SKM-1 treated with dmso at 0.1 percent for 144 hours (cell line): Measurements from ENCODE around the gene WDR27.
A peak's percentile ranks its signal among the peaks of the same experiment; 100 is the strongest.

ENCODE experiments used
- DNase-seq: peaks from one replicate; lab custom pipeline; 2025; ENCODE audit not compliant: unreplicated experiment; lab: John Stamatoyannopoulos, UW

WDR27 gene

DNA sequence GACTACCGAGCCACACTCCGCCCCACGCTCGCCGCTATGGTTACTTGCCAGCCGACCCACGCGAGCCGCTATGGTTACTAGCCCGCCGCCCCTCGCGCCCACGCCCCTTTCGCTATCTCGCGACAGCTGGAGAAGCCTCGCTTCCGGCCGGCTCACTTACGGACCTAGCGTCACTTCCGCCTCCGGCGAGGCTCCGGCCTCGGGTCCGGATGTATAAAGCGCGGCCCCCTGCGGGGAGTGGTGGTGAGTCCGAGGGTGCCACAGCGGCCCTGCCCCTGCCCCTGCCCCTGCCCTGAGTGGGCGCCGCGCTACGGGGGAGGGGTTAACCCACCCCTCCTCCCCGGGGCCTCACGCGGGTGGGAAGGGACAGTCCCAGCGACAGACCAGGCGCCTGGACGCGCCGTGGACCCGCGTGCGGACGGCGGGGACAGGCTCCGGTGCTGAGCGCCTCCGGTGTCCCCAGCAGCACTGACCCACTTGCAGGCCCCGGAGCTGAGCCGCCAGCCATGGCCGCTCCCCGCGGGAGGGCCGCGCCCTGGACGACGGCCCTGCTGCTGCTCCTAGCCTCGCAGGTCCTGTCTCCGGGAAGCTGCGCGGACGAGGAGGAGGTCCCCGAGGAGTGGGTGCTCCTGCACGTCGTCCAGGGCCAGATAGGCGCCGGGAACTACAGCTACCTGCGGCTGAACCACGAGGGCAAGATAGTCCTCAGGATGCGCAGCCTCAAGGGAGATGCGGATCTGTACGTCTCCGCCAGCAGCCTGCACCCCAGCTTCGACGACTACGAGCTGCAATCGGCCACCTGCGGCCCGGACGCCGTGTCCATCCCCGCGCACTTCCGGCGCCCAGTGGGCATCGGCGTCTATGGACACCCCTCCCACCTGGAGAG is at the start of gene WDR27, which contains the start of gene C6orf120:
WDR27 (minus strand) TSS at position 76 of the 886 bp plus-strand sequence. CDS start 13,024 bp downstream, outside the sequence.
C6orf120 (plus strand) TSS at position 173 of the 886 bp plus-strand sequence; CDS start at position 507, 334 bp downstream.
- DNase-seq: peak; percentile 91

DNA sequence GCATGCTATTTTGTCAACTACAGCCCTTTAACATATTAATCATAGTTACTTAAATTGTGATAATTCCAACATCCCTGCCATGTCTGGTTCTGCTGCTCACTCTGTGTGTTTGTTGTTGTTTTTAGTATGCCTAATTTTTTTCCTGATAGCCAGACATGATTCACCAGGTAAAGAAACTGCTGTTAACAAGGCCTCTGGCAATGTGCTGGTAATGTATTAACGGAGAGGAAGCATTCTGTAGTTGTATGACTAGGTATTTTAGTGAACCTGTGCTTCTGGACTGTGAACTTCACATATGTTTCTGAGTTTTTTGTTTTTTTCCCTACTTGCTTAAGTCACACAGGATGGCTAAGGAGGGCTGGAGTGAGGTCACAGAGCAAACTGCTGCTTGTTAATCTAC is 44.7 kb upstream of the WDR27 start:
- no peak for DNase-seq

DNA sequence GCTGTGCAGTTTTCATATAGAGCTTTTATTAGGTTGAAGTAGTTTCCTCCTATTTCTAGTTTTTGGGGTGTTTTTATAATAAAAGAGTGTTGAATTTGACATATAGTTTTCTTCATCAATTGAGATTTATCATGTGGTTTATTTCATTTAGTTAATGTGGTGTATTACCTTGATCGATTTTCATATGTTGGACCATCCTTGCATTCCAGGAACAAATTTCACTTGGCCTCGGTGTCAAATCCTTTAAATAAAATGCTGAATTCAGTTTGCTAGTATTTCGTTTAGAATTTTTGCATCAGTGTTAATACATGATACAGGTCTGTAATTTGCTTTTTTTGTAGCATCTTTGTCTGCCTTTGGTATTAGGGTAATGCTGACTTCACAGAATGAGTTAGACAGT is 43.6 kb upstream of the WDR27 start:
- DNase-seq: no peak

DNA sequence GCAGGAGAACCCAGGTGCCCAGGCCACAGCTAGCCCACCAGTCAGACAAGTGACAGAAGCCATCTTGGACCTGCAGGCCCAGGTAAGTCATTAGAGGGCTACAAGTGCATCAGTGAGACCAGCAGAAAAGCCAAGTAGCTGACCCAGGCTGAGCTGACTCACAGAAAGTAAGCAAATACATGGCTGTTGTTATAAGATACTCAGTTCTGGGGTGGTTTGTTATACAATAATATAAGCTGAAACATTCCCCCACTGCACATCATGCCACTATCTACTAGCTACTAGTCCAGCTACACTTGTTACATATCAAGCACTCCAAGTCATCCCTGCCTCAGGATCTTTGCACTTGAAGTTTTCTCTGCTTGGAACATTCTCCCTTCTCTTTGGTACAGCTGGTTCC is 39.5 kb upstream of the WDR27 start:
- DNase-seq: no peak

DNA sequence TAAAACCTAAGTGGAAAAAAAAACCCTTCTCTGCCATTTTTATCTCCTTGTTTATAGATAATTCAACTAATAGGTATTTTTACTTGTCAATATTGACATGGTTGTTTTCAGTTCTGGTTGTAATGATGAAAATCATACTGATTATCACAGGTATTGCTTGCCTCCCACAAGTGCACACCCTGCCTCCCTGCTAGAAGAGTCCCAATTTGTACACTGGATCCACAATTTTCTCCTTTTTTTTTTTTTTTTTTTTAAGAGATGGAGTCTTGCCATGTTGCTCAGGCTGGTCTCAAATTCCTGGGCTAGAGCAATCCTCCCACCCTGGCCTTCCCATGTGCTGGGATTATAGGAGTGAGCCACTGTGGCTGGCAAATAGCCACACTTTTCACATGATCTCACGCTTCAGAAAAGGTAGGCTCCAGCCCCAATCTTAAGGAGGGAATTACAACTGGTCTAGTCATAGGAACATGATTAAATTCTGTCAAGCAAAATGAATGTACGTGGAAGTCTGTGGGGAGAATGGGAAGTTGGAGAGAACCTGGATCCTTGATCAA is 37.2 kb upstream of the WDR27 start:
- no peak for DNase-seq

DNA sequence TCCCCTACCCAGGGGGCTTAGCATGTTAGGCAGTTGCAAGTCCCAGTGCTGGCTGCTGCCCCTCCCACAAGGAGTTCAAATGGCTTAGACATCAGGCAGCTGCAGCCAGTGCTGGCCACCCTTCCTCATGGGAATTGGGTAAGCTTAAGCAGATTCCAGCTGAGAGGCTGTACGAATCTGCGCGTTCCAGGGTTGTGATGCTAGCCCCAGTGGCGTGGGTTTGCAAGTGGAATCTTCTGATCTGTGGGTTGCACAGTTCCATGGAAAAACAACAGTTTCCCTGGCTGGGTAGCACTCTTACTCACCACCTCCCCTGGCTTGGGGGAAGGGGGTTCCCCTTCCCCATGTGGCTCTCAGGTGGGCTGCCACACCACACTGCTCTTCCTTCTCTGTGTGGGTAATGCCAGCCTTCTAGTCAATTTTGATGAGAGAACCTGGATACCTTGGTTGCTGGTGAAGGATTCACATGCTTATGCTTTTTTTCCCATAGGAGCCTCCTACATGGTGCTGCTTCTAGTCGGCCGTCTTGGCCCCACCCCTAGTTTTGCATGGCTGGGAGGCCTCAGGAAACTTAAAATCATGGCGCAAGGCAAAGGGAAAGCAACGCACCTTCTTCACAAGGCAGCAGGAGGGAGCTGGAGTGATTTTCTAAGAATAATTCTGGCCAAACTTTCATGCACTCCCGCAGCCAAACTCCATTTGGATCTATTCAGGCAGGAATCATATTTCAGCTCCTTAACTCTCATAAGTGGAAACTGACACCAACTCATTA is 36.6 kb upstream of the WDR27 start:
- DNase-seq: no peak

DNA sequence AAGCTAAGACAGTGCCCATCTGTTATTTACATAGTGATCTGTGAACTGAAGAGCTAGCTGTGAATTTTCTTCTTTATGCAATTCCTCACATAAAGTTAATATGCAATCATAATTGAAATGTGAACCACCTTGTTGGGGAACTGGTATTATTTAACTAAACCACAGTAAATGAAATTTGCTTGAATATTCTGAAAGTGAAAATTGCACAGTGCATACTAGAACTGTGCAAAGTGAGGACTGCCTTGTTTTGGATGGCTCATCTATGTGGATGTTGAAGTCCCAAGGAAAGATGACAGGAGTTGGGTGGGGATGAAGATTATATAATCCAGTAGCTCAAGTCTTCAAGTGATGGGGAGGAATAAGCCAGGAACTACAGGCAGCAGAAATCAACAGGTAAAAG is 28.1 kb upstream of the WDR27 start:
- no peak for DNase-seq

DNA sequence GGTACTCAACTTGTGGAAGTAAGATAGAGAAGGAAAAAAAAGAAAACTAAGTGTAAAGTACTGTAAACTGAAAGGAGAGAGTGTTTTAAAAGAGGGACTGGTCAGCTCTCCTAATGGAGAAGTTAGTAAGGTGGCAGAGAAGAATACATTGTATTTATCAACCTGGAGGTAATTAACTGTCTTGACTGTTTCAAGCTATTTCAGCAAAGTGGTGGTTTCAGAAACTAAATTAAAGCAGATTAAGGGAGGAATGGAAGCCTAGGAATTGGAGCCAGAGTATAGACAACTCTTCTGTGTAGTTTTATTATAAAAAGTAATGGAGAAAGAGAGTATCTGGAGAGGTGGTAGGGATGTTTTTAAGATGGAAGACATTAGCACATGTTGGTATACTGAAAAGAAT is 25.1 kb upstream of the WDR27 start:
- DNase-seq: no peak

DNA sequence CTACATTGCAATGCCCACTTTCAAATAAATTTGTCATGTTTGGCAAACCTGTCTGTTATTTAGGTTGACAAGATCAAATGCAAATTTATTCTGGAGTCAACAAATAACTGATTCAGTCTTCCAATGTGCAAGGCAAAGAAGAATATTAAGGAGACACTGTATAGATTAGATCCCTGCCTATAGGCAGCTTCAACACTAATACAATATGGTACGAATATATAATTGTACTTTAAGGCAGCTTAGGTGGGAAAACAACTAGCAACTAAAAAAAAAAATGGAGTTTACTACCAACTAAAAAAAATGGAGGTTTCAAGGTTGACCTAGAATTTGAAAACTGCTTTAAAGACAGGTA is 24.2 kb upstream of the WDR27 start:
- no peak for DNase-seq

DNA sequence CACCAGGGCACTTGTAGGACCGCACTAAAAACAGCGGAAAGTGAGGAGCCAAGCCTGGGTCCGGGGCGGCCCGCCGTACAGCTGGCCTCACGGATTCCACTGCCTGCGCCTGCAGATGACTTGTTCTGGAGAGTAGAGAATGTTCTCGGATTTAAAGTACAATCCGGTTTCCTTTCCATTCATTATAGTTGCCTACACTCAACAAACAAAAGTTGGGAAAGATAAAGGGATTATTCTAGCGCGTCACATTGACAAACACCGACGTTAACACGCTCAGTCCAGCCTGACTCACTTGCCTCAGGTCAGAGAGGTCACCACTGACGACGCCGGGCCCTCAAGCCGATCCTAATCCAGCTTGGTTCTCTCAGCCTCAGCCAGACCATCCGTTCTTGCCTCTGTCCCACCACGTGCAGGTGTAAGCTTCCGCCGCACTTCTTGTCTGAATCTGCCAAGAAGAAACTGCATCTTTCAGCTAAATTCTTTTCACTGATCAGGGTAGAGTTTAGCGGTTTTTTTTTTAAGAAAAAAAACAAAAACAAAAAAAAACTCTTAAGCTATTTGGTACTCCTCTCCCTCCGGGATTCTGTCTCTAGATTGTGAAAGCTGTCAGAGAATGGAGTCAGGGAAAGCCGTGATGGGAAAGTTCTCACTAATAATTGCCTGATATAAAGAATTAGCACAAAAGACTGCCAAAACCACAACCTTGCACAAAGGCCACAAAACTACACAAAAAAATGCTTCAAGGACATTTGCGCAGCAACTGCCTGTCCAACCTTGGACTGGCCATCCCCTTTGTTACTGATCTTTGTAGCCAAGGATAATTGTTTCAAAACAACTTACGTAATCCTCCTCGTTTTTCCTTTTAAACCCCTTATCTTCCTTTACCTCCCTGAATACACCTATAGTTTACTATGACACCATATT is 23.6 kb upstream of the WDR27 start:
- peak; percentile 31 for DNase-seq

DNA sequence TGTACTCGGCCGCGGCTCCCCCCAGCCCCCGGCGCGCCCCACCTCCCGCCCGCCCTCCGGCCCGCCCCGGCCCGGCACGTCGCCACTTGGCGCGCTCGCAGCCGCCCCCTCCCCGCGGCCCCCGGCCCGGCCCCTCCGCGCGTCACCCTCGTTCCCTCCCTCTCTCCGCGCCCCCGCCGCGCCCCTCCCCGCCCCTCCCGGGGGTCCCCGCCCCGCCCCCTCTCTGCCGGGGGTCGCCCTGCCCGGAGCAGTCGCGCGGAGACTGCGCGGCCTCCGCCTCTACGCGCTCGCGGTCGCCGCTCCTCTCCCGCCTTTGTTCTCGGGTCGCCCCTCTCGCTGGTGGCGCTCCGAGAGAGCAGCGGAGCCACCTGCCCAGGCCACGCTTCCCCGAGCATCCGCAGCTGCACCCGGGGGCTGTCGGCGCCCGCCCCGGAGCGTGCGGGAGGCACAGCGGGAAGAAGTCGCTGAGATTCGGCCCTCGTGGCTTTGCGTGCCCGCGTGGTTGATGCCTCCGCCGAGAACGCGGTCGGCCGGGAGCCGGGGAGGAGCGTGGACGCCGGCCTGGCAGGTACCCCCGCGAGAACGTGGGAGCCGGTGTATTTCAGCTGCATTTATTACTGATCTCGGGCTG is 22.8 kb upstream of the WDR27 start, which contains the start of gene PHF10:
PHF10 (minus strand) TSS at position 7 of the 631 bp plus-strand sequence. CDS start 569 bp downstream, outside the sequence.
- peak; percentile 48 for DNase-seq

DNA sequence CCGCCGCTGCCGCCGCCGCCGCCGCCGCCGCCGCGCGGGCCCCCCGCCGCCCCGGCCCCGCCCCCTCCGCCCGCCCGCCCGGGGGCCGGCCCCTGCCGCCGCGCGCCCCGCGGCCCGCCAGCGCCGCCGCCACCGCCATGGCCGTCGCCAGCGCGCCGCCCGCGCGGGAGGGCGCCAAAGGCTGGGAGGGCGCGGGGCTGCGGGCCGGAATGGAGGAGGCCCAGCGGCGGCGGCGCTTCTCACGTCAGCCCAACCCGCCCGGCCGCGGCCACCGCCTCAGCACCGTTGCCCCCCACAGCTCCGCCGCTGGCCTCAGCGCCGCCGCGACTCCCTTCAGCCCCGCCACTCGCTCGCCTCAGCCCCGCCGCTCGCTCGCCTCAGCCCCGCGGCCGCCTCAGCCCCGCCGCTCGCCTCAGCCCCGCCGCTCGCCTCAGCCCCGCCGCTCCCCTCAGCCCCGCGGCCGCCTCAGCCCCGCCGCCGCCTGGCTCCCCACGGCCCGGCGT is 22.2 kb upstream of the WDR27 start:
- DNase-seq: peak; percentile 48

DNA sequence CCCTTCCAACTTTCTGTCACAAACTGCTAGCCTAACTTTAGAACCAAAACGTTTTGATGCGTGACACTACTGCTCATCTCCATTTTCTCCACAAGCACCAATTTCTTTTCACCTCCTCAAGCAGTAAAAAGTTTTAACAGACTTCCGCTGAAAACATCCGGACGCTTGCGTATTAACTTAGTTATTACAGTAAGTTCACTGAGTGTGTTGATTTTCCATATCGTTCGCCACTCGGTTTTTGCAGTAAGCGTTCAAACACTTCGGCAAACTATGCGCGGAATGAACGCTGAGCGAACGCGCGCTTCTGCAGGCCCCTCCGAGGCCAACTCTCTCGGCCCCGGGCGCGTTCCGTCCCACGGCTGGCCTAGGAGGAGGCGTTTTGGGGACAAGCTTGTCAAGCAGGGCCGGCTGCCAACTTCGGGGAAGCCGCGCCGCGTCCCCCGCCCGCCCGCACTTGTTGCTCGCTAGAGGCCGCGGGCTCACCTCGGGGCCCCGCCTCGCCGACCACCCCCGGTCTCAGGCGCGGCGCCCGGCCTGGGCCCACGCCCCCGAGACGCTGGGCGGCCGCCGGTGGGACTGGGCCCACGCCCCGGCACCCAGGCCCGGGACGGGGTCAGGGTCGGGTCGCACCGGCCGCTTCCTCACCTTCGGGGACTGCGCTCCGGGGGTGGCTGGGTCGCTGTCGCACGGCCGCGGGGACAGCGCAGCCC is 21.5 kb upstream of the WDR27 start:
- peak; percentile 36 for DNase-seq

DNA sequence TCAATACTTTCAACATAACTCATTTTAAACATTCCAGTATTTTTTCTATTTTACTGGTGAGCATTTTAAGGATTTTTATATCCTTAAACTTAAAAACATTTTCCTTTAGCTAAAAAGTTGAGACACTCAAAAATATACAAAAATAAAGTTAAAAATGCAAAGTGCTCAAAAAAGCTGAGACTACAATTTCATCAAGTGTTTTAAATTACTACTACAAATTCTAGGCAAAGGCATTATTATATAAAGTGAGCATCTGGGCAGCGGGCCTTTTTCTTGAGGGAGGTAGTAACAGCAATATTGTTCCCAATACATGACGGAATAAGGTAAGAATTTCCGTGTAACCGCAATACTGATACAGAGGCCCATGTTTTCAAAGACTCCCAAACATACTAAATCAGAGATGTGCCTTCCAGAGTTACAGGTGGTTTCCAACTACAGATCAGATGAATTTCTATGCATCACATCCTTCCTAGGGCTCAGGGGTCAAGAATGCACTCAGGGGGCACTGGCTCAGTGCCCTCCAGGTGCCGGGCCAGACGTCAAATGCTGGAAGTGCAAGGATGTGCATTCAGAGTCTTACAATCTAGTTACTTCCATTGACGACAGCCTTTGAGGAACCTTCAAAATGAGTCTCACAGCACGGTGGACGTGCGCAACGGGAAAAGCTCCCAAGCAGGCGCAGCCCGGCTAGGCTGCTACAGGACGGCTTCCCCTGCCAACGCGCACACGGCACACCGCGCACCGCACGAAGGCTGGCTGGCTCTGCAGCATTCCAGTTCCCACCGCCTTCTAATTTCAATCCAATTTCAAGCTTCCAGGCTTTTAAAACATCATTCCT is 20.8 kb upstream of the WDR27 start:
- DNase-seq: peak; percentile 26

DNA sequence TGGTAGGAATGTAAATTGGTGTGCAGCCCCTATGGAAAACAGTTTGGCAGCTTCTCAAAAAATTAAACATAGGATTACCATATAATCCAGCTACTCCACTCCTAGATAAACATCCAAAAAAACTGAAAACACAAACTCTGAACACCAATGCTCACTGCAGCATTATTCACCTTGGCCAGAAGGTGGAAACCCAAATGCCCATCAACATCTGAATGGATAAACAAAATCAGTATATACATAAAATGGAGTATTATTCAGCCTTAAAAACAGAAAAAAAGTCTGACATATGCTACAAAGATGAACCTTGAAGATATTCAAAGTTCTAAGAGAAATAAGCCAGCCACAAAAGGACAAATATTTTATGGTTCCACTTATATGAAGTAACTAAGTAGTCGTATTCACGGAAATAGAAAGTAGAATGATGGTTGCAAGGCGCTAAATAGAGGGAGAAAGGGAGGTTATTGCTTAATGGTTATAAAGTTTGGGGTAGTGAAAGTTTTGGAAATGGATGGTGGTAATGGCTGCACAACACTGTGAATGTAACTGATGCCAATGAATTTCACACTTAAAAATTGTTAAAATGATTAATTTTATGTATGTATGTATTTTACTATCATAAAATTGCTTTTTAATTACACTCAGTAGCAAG is 18.5 kb upstream of the WDR27 start:
- no peak for DNase-seq

DNA sequence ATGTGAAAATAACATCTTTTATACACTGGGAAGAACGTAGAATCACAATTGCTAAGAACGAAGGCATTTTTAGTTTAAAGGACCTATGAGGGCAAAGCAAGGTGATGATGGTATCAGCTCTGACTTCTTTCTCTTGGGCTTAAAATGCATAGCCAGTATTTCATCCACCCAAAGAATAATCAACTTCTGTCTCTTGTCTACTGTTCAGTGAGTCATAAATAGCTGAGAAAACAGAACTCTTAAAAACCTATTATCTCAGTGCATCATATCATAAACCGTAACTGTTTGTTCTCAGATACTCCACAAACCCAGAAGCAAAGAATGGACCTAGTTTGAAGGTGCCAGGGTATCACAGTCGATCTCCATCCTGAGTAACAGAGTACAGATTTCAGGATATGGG is 17.3 kb upstream of the WDR27 start:
- DNase-seq: no peak

DNA sequence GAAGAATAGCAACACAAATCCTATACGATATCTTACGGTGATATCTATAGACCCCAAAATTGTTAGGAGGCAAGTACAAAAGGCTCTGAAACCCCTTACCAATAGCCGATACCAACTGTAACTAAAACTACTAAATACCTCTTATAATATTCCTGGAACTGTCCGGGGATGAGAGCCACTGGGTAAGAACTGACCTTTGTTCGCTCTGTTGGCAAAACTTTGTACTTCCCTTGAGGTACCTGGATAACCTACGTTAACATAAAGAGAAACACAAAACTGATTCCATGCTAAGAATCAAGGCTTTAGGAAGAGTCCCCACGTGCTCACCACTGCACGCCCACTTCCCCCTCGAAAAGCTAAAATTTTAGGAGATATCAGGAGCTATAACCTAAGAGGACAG is 12.8 kb upstream of the WDR27 start:
- DNase-seq: no peak

DNA sequence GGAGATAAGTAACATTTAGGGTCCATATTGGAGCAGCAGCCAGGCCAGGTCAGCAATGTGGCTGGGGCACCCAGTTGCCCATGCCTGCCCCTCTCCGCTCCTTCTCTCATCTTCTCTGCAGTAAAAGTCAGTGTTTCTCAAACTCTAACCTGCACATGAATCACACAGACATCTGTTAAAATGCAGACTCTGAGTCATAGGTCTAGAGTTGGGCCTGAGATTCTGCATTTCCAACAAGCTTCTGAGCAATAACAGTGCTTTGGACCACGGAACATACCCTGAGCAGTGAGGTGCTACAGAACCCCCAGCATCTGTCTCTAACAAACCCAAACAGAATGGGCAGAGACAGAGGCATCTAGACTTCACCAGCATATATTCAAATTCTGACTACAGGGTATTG is 12.3 kb upstream of the WDR27 start:
- no peak for DNase-seq
